ENCODE measurements around the gene BIRC5.

- TF ChIP-seq CTCF (IDR thresholded peaks at IDR 0.05) (no peak), EP300 (IDR thresholded peaks at IDR 0.05) (no peak)
Observed at GRCh38 chr17:78272181-78272913, 58.3 kb downstream of the BIRC5 start.

All from ovary (tissue), 3 donors.